ENCODE data around the gene DGCR8. TPM values are rescaled to one million over a fixed set of nuclear protein-coding genes. Genes with fewer than 3 reads are reported as not detected.

DGCR8 gene
- total RNA-seq (2014; rRNA removed; shearing (Covaris generic)): 74.9 and 87.2 TPM in 2 replicates

DNA sequence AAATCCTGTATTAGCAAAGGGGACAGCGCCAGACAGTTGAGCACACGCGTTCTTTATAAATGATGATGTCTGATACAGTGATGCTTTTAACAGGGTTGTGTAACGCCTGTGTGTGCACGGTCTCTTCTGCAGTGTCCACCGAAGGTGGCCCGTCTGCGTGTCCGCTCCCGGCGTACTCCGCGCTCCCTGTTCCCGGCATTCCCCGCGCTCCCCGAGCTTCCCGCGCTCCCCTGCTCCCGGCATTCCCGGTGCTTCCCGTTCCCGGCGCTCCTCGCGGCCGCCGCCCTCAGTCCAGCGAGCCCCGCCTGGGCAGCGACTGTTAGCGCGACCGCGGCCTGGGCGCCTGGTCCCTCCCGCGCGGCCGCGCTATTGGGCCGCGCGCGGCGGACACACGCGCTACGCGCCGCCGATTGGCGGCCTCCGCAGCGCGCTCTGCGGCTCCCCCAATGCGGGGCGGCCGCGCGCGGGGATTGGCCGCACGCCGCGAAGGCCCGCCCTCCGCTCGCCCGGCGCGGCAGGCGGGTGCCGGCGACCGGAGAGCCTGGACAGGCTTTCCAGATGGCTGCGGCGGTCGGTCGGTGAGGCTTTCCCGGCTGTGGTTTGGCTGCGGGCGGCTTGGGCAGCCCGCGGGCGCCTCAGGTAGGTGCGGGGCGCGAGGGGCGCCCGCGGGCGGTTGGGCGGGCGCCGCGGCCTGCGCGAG, at the start of gene DGCR8:
Gene DGCR8, plus strand, starts transcription at position 497 of the 700 bp plus-strand sequence. CDS start 5,723 bp downstream, outside the sequence.
- peak; percentile 100 for DNase-seq (ENCODE audit: low spot score)

DNA sequence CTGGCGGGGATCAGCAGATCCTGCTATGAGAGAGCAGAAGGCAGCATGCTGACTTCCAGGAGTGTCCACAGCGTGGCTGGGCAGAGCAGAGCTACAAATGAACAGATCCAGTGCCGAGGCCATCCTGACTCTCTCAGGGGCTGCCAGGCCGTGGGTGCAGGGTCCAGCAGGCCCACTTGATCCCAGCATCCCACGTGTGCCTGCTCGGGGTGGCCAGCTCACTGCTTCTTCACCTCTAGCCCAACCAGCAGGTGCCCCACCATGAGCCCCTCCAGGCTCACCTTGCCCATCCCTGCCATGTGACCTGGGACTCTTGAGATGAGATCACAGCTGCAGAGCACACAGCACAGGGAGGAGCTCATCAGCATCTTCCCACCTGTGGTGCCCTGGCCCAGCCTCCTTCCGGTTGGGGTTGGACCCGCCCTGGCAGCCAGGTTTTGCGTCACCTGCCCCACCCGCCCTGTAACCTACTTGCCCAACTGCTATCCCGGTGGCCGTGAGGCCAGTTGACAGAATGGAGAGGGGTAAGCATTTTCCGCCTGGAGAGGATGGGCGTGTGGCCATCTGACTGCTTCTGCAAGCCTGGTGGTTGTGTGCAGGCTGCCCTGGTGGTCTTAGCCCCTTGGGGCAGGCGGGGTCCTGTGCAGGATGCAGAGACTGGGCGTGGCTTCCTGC, 48.2 kb upstream of the DGCR8 start:
- peak; percentile 95 for DNase-seq (ENCODE audit: low spot score)

DNA sequence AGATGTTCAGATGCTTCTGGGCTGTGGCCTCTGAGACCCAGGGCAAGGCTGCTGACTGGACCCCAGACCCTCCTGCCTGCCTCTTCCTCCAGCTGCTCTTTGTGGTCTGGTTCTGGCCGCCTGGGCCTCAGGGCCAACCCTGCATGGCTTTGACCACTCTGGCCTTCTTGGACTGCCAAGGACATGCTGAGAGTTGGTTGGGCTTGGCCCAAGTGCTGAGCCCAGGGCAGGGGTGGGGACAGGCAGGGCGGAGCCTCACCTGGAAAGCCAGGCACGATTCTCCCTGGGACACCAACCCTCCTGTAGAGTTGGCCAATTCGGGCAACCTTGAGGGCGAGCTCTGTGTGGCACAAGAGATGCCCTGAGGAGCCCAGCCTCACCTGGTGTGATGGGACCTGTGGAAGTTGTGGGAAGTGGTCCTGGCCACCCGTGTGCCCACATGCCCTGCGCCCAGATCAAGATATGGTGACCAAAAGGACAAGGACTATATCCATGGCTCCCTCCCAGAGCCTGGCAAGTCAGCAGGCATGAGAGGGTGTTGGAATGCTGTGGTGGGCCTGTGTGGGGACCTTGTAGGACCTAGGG, 47.5 kb upstream of the DGCR8 start:
- peak; percentile 58 for DNase-seq (ENCODE audit: low spot score)

DNA sequence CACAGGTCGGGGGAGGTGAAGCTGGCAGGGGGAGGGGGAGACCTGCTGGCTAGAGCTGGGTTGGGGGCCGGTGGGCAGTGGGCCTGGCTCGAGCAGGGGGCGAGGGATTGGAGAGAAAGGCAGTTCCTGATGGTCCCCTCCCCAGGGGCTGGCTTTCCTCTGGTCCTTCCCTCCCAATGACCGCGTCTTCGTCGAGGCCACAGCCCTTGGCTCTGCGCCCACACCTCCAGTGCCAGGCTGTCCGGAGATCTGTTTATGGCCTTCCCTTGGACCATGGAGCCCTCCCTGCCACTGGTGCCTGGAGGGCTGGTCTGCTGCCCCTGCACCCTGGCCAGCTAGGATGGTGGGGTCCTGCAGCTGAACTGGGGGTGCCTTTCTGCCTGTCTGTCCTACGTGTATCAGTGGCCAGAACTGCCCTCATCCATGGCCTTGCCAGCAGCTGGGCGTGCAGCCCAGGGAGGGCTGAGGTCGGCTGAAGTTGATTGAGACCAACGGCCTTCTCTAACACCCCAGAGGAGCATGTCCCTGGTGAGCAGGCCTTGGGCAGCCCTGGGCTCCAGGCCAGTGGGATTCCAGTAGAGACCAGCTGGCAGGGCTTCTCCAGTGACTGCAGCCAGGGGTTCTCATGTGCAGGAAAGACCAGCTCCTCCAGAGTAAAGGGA, 46.9 kb upstream of the DGCR8 start:
- DNase-seq (ENCODE audit: low spot score): no peak

DNA sequence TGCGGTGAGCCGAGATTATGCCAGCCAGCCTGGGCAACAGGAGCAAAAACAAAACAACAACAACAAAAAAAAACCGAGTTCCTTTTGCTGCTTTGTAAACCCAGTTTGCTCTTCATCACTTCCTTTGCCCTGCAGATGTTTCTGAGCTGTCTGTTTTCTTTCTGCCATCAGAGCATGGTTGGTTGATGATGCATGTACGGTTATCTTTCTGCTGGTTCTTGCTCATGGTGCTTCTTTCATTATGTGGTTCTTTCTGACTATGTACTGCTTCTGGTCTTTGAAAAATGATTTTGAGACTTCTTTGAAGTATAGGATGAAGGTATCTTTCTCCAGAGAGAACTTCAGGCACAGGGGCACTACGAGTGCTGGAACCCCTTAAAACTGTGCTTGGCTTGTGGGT, 45.9 kb upstream of the DGCR8 start:
- DNase-seq (ENCODE audit: low spot score): no peak

DNA sequence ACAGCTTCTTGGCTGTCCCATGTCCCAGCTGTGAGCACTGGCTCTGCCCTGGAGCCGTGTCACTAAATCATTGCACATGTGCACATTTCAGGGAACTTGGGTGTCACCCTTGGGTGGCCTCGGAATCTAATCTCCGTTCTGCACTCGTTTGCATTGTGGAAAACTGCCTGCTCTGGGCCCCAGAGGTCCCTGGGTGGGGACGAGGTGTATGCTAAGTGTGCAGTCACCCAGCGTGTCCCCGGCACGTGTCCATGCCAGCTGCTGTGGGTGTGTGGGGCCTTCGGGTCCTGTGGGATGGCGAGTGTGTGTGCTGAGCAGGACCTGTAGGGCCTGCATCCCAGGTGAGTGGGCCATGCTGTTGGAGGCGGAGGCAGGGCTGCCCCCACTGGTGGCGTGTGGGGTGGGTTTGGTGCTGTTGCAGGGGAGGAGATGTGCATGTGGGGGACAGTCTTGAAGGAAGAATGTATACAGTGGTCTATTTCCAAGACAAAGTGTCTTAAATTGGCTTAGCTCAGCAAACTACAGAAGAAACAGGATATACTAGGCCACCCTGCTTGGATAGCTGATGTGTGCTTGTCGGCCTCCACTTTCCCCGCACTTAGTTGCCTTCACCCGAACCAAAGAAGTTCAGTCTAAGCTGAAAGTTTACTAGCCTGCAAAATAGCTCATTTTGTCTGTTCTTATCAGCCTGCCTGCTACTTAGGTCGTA, 44.5 kb upstream of the DGCR8 start:
- DNase-seq (ENCODE audit: low spot score): no peak

DNA sequence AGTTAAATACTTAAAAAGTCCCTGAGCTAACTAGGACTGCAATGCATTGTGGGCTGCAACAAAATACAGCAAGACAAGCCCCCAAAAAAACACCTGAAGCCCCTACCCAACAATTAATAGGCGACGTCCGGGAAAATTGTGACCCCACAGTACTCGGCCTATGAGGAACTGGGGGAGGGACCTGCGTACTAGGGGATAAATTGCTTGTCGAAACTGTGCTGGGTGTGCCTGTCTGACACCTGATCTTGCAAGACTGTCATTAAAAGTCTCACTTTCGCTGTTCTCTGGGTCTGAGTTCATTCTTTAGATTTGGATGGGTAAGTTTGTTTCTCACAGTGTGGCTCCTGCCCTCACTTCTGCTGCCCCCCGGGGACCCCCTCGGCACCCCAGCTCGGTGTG, 44.0 kb upstream of the DGCR8 start:
- DNase-seq (ENCODE audit: low spot score): no peak

DNA sequence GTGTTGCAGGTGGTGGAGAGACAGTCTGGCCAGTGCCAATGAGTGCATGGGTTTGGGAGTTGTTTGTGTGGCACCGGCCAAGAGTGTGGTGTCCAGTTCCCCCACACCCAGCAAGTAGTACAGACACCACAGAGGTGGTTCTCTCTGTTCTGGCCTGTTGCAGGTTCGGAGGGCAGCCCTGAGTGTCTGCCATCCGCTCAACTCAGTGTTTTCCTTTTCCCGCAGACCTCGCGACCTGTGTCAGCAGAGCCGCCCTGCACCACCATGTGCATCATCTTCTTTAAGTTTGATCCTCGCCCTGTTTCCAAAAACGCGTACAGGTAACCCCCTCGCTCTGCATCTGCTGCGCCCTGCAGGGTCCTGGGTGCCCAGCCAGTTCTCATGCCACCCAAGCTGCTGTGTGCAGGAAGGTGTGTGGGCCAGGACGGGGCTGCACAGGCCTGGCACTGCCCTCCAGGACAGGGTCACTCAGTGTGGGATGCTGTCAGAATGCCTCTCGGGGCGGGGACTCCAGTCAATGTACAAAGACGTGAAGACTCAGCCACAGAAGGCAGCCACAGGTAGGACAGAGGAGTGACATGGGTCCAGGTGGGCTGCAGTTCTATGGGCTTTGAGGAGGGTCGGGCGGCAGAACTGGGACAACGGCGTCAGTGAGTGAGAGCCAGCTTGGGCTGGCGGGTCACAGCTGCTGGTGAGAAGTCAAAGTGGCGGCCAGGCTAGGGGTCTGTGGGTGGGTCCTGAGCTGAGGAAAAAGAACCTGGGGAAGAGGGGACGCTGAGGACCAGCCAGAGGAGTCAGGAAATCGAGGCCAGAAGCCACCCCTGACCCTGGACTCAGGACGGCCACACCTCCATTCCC, 43.3 kb upstream of the DGCR8 start:
- no peak for DNase-seq (ENCODE audit: low spot score)

DNA sequence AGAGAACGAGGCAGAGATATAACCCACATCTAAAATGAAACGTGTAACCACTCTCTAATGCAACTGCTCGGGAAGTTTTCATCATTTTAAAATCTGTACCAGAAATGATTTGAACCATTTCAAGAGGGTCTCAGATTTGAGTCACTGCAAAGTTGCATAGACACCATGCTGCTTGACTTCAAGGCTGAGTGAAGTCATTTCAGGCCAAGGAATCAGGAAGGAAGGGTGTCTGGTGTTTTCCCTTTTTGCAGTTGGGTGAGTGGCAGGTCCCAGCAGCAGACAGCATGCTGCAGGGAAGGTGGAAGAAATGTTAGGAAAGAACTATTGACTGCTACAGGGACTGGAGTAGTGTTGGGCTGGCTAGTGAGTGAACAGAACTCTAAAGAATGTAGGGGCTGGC, 42.6 kb upstream of the DGCR8 start:
- DNase-seq (ENCODE audit: low spot score): no peak

DNA sequence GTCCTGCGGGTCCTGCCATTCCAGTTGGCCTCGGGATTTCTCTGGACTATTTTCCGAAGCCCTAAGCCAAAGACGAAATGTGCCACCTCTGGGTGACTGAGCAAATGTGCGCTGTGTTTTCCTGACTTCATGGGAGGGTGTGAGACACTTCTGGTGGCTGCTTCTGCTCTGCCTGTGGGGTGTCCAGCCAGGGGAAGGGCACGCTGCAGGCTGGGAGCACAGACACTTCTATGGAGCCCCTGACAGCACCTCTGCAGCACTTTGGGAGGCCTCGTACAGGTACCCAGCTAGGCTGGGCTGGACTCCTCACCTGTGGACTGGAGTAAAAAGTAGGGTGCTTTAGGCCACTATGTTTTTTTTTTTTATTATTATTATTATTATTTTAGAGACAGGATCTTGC, 41.5 kb upstream of the DGCR8 start:
- no peak for DNase-seq (ENCODE audit: low spot score)

DNA sequence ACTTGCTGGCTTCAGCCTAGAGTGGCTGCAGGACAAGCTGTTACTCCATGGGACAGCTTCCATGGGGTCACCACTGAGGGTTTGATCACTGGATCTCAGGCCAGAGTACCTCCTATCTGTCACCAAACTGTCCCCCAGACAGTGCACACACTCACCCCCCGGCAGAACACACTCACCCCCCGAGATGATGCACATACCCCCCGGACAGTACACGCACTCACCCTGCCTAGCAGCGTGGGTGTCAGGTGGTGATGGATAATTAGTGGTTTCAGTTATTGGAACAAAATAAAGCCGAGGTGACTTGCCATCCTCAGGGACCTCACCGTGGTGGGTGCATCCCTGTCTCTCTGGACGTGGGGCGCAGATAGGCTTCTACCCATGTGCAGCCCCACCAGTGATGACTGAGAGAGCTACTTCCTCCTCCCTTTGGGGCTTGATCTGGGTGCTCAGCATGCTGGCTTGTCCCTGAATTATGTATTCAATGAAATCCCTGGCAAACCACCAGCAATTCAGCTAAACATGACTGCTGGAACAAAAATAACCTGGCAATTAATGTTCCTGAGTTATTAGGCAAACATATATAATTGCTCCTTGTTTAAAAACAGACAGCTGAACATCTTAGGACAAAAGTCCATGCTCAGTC, 40.2 kb upstream of the DGCR8 start:
- no peak for DNase-seq (ENCODE audit: low spot score)

DNA sequence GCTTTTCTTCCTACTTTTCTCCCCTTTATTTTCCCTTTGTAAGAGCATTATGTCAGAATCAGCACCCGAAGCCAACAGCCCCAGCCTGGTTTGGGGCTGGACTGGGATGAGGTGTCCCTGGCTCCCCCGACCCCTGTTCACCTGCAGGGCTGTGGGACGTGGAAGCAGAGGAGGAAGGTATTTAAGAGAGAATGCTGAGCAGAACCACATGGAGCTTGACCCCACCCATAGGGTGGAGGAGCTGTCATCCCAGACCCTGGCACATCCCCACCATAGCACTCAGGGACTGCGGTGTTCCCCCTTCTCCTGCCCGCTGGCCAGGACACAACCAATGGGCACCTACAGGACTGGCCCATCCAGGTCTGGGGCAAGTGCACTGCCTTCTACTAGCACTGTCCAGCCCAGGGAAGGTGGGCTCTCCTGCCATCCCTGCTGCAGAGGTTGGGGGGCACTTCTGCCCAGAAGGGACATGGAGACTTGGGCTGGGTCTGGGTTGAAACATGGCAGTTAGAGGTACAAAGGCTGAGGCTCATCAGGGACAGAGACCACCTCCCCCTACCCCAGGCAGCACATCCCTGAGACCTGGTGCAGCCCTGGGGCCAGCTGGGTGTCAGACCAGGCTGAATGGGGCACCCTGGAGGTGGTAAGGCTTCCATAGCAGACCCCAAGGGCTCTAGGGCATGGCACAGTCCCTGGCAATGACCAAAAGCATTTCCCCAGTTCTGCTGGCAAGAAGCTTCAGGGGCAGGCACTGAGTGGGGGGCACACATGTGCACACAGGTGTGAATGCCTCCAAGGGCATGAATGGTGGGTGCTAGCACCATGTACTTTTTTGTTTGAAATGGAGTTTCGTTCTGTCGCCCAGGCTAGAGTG, 39.5 kb upstream of the DGCR8 start:
- no peak for DNase-seq (ENCODE audit: low spot score)

DNA sequence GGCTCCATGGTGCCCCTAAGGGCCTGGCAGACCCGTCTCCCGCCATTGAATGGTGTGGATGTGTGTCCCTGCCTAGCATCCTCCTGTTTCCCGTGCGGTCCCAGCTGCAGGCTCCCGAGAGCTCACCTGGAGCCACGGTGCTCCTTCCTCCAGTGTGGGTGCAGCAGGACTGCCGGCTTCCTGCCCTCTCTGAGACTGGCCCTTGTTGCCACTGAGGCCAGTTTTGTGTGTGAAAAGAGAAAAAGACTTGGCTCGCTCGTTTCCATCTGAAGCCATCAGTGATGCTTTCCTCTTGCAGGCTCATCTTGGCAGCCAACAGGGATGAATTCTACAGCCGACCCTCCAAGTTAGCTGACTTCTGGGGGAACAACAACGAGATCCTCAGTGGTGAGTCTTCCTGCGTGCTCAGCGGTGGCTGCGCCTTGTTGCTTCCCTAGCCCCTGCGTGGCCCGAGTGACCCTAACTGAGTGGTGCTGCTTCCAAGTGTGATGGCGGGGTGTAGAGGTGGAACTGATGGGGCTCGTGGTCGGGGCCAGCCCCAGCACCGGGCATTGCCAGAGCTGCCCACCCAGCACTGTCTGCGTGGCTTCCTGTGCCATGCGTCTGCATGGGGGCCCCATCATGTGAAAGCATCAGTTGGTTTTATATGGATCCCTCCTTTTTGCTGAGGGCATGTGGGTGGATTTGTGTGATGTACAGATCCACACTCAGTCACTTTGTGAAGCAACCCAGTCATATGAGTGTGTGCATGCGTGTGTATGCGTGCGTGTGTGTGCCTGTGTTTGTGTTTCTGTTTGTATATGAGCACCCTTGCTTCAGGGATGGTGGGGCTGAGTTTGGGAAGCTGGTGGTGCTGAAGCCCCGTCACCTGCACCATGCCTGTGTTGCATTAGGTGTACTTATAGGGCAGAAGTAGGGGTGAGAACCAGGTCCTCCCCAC, 36.7 kb upstream of the DGCR8 start:
- DNase-seq (ENCODE audit: low spot score): no peak

DNA sequence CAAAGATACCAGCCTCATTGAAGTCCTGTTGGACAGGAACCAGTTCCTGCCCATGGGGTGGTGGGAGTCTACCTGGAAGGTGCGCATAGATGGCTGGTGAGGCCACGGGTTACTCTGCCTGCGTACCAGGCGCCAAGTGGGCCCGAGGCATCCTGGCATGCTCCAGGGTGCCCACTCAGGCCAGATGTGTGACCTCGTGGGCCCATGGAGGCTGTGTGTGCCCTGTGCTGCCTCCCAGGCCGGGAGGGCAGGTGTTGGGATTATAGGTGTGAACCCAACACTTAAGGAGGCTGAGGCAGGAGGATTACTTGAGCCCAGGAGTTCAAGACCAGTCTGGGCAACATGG, 36.1 kb upstream of the DGCR8 start:
- no peak for DNase-seq (ENCODE audit: low spot score)

DNA sequence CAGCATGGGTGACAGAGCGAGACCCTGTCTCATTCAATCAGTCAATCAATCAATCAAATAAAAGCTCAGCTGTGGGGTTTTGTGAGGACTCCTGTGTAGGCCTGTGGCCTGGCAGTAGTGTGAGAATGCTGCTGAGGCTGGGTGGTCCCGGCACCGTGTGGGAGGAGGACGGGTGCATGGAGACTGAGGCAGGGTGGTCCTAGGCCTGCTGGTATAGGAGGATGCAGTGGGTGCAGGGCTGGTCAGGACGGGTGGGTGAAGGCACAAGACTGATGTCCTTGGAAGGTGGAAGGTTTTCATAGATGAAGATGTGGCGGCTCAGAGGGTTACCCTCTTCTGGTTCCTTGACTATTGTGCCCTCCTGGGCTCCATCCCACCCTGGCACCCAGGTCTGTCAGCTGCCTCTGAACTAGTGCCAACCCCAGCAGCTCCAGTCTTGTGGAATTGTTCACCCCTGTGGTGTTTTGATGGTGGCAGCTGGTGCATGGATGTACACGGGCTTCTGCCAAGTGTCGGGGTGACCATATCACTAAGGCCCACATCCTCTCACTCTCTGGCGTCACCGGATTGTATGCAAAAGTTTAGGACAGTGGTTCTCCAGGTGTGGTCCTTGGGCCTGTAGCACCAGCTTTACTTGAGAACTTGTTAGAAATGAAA, 35.4 kb upstream of the DGCR8 start:
- DNase-seq (ENCODE audit: low spot score): no peak

DNA sequence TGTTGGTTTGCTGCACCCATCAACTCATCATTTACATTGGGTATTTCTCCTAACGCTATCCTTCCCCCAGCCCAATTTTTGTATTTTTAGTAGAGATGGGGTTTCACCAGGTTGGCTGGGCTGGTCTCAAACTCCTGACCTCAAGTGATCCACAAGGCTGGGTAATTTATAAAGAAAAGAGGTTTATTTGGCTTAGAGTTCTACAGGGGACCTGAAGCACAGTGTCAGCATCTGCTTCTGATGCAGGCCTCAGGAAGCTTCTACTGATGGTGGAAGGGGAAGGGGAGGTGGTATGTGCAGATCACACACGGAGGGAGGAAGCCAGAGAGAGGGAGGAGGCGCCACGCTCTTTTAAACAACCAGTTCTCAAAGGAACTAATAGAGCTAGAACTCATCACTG, 33.3 kb upstream of the DGCR8 start:
- no peak for DNase-seq (ENCODE audit: low spot score)

DNA sequence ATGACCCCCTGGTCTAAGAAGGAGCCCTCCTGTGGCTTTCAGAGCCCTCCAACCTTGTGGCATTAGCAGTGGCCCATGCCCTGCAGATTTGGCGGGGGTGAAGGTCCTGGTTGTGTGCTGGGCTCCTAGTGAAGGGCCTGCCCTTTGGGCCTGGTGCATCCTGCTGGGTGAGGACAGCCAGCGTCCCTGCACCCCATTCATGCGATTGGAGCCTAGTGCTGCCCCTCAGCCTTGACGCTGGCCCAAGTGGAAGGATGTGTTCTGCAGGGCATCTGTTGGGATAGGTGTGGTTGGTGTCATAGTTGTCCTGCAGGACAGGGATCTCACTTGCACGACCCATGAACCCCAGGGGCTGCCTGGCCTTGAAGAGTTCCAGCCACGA, 28.1 kb upstream of the DGCR8 start:
- no peak for DNase-seq (ENCODE audit: low spot score)
